ENCODE measurements around the gene PRKG1.

The PRKG1 gene

DNA sequence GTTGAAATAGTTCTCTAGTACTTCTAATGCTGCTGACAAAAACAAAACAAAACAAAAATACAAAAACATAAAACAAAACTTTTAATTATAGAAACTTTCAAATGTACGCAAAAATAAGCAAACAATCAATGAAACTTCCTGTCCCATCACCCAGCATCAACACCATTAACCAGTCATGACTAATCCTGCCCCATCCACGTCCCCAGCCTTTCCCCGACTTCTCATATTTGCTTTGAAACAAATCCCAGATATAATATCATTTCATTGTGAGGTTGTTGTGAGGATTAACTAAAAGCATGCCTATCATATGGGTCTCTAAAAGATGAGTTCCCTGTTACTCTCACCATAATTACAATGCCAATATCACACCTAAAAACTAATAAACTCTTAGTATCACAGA, 569.4 kb downstream of the PRKG1 start:
- Histone ChIP-seq H2BK15ac (ENCODE audit: low read length) (no peak overlapping the region), H3K27ac (replicated peaks; ENCODE audit: low read length) (no peak overlapping the region), H3K9ac (ENCODE audit: low read depth, low read length, poor library complexity) (no peak overlapping the region), H2BK120ac (ENCODE audit: low read depth, low read length) (no peak overlapping the region), H3K4me3 (ENCODE audit: low read length in 2 of 2) (no peak overlapping the region), H2BK5ac (ENCODE audit: low read length) (no peak overlapping the region), H4K91ac (ENCODE audit: low read depth, low read length, poor library complexity) (no peak overlapping the region), H3K4me2 (ENCODE audit: insufficient read depth, low read length, poor library complexity, severe bottlenecking) (no peak overlapping the region), H3K9me3 (replicated peaks in 1 of 2; ENCODE audit: control insufficient read depth in 2 of 2, insufficient read depth in 1 of 2, low read depth in 1 of 2, low read length in 2 of 2) (no peaks in the 10 kb centered on the region), H2AK5ac (ENCODE audit: low read depth, low read length) (no peak overlapping the region), H3K23ac (ENCODE audit: low read depth, low read length, poor library complexity) (no peak overlapping the region), H2AFZ (ENCODE audit: low read length) (no peak overlapping the region), H2BK12ac (ENCODE audit: low read length) (no peak overlapping the region), H3K79me1 (ENCODE audit: low read depth, low read length) (no peaks in the 10 kb centered on the region), H3K4me1 (ENCODE audit: control insufficient read depth in 2 of 2, insufficient read depth in 1 of 2, low read depth in 1 of 2, low read length in 2 of 2) (no peaks in the 10 kb centered on the region), H3K18ac (ENCODE audit: low read length) (no peak overlapping the region), H3K27me3 (ENCODE audit: control insufficient read depth in 3 of 3, insufficient read depth in 3 of 3, low read depth in 1 of 3, low read length in 3 of 3) (no peaks in the 10 kb centered on the region), H3K36me3 (replicated peaks in 1 of 2; ENCODE audit: control insufficient read depth in 2 of 2, insufficient read depth in 2 of 2, low read length in 2 of 2) (no peaks in the 10 kb centered on the region), H4K8ac (ENCODE audit: low read depth, low read length) (no peak overlapping the region), H3K14ac (ENCODE audit: low read length) (no peak overlapping the region), H3K4ac (ENCODE audit: low read length) (no peak overlapping the region)
- DNase-seq (ENCODE audit: low spot score), result no peak
- 100% methylated on average over 1 of the region's 3 CpGs; no CpG with 5 or more reads in 1 of the 2 donors for WGBS, 2 donors (ENCODE audit: extremely low coverage in 2 of 2, insufficient read length in 2 of 2, insufficient replicate concordance in 1 of 2)

DNA sequence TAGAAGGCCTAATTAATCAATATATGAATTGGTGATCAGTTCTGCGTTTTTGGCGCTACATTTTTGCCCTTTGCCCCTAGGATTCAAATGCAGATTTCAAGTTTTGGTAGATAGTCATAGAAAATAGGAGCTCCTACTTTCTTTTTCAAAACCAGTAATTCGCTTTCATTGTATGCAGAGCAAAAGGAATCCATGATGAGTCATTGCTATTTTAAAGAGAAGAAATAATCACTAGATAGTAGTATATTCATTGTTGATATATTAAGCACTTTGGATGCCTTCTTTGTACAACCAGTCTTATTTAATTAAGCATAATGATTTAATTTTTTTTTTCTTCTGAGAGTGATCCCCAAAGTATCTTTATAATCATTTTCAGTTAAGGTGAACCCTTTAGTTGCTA, 574.8 kb downstream of the PRKG1 start:
- Histone ChIP-seq H3K23ac (ENCODE audit: low read depth, low read length, poor library complexity) (no peak overlapping the region), H3K4me2 (ENCODE audit: insufficient read depth, low read length, poor library complexity, severe bottlenecking) (no peak overlapping the region), H3K79me1 (ENCODE audit: low read depth, low read length) (no peaks in the 10 kb centered on the region), H2BK120ac (ENCODE audit: low read depth, low read length) (no peak overlapping the region), H3K4ac (ENCODE audit: low read length) (no peak overlapping the region), H3K27ac (replicated peaks; ENCODE audit: low read length) (no peak overlapping the region), H3K9ac (ENCODE audit: low read depth, low read length, poor library complexity) (no peak overlapping the region), H3K4me3 (ENCODE audit: low read length in 2 of 2) (no peak overlapping the region), H2BK15ac (ENCODE audit: low read length) (no peak overlapping the region), H3K18ac (ENCODE audit: low read length) (no peak overlapping the region), H2AK5ac (ENCODE audit: low read depth, low read length) (no peak overlapping the region), H3K4me1 (ENCODE audit: control insufficient read depth in 2 of 2, insufficient read depth in 1 of 2, low read depth in 1 of 2, low read length in 2 of 2) (no peaks in the 10 kb centered on the region), H3K27me3 (ENCODE audit: control insufficient read depth in 3 of 3, insufficient read depth in 3 of 3, low read depth in 1 of 3, low read length in 3 of 3) (no peaks in the 10 kb centered on the region), H2BK5ac (ENCODE audit: low read length) (no peak overlapping the region), H3K14ac (ENCODE audit: low read length) (no peak overlapping the region), H2BK12ac (ENCODE audit: low read length) (no peak overlapping the region), H4K91ac (ENCODE audit: low read depth, low read length, poor library complexity) (no peak overlapping the region), H4K8ac (ENCODE audit: low read depth, low read length) (no peak overlapping the region), H3K9me3 (replicated peaks in 1 of 2; ENCODE audit: control insufficient read depth in 2 of 2, insufficient read depth in 1 of 2, low read depth in 1 of 2, low read length in 2 of 2) (no peaks in the 10 kb centered on the region), H2AFZ (ENCODE audit: low read length) (no peak overlapping the region), H3K36me3 (replicated peaks in 1 of 2; ENCODE audit: control insufficient read depth in 2 of 2, insufficient read depth in 2 of 2, low read length in 2 of 2) (no peaks in the 10 kb centered on the region)
- WGBS, 2 donors (ENCODE audit: extremely low coverage in 2 of 2, insufficient read length in 2 of 2, insufficient replicate concordance in 1 of 2), result no CpG with 5 or more reads among the region's 3 CpGs
- no peak for DNase-seq (ENCODE audit: low spot score)

DNA sequence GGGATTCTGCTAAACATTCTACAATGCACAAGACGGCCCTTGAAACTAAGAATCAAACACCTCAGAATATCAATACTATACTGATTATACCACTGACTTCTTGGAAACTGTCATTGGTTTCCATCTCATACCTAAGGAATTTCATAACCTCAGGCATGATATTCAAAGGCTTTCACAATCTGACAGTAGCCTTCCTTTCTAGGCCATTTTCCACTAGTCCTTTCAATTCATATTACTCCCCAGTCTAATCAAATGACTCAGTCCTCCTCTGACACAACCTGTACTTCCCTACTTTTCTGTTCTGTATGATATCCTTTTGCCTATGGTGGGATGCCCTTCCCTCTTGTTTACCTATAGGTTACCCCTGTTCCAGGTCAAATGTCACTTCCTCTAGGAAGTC, 576.8 kb downstream of the PRKG1 start:
- Histone ChIP-seq H3K9me3 (replicated peaks in 1 of 2; ENCODE audit: control insufficient read depth in 2 of 2, insufficient read depth in 1 of 2, low read depth in 1 of 2, low read length in 2 of 2) (no peaks in the 10 kb centered on the region), H2AK5ac (ENCODE audit: low read depth, low read length) (no peak overlapping the region), H2AFZ (ENCODE audit: low read length) (no peak overlapping the region), H3K79me1 (ENCODE audit: low read depth, low read length) (no peaks in the 10 kb centered on the region), H3K27me3 (ENCODE audit: control insufficient read depth in 3 of 3, insufficient read depth in 3 of 3, low read depth in 1 of 3, low read length in 3 of 3) (no peaks in the 10 kb centered on the region), H3K27ac (replicated peaks; ENCODE audit: low read length) (no peak overlapping the region), H3K4me3 (ENCODE audit: low read length in 2 of 2) (no peak overlapping the region), H3K4ac (ENCODE audit: low read length) (no peak overlapping the region), H2BK12ac (ENCODE audit: low read length) (no peak overlapping the region), H2BK5ac (ENCODE audit: low read length) (no peak overlapping the region), H3K14ac (ENCODE audit: low read length) (no peak overlapping the region), H3K4me1 (ENCODE audit: control insufficient read depth in 2 of 2, insufficient read depth in 1 of 2, low read depth in 1 of 2, low read length in 2 of 2) (no peaks in the 10 kb centered on the region), H3K36me3 (replicated peaks in 1 of 2; ENCODE audit: control insufficient read depth in 2 of 2, insufficient read depth in 2 of 2, low read length in 2 of 2) (no peaks in the 10 kb centered on the region), H2BK15ac (ENCODE audit: low read length) (no peak overlapping the region), H4K8ac (ENCODE audit: low read depth, low read length) (no peak overlapping the region), H3K4me2 (ENCODE audit: insufficient read depth, low read length, poor library complexity, severe bottlenecking) (no peak overlapping the region), H3K9ac (ENCODE audit: low read depth, low read length, poor library complexity) (no peak overlapping the region), H2BK120ac (ENCODE audit: low read depth, low read length) (no peak overlapping the region), H4K91ac (ENCODE audit: low read depth, low read length, poor library complexity) (no peak overlapping the region), H3K18ac (ENCODE audit: low read length) (no peak overlapping the region), H3K23ac (ENCODE audit: low read depth, low read length, poor library complexity) (no peak overlapping the region)
- WGBS, 2 donors (ENCODE audit: extremely low coverage in 2 of 2, insufficient read length in 2 of 2, insufficient replicate concordance in 1 of 2), result no CpG with 5 or more reads among the region's 1 CpG
- no peak for DNase-seq (ENCODE audit: low spot score)

DNA sequence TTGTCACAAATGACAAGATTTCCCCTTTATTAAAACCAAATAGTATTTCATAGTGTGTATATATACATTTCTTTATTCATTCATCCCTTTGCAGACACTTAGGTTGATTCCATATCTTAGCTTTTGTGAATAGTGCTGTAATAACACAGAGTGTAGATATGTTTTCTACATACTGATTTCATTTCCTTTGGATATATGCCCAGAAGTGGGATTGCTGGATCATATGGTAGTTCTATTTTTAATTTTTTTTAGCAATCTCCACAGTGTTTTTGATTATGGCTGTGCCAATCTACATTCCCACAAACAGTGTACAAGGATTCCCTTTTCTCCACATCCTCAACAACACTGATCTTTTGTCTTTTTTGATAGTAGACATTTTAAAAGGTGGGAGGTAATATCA, 578.7 kb downstream of the PRKG1 start:
- Histone ChIP-seq H3K79me1 (ENCODE audit: low read depth, low read length) (no peaks in the 10 kb centered on the region), H3K4ac (ENCODE audit: low read length) (no peak overlapping the region), H3K9ac (ENCODE audit: low read depth, low read length, poor library complexity) (no peak overlapping the region), H2BK12ac (ENCODE audit: low read length) (no peak overlapping the region), H3K4me3 (ENCODE audit: low read length in 2 of 2) (no peak overlapping the region), H3K18ac (ENCODE audit: low read length) (no peak overlapping the region), H2AK5ac (ENCODE audit: low read depth, low read length) (no peak overlapping the region), H3K27me3 (ENCODE audit: control insufficient read depth in 3 of 3, insufficient read depth in 3 of 3, low read depth in 1 of 3, low read length in 3 of 3) (no peaks in the 10 kb centered on the region), H2BK5ac (ENCODE audit: low read length) (no peak overlapping the region), H2BK15ac (ENCODE audit: low read length) (no peak overlapping the region), H3K36me3 (replicated peaks in 1 of 2; ENCODE audit: control insufficient read depth in 2 of 2, insufficient read depth in 2 of 2, low read length in 2 of 2) (no peaks in the 10 kb centered on the region), H3K4me2 (ENCODE audit: insufficient read depth, low read length, poor library complexity, severe bottlenecking) (no peak overlapping the region), H2AFZ (ENCODE audit: low read length) (no peak overlapping the region), H4K91ac (ENCODE audit: low read depth, low read length, poor library complexity) (no peak overlapping the region), H3K4me1 (ENCODE audit: control insufficient read depth in 2 of 2, insufficient read depth in 1 of 2, low read depth in 1 of 2, low read length in 2 of 2) (peaks cover 0 to under 1% of the 10 kb centered on the region in 2 donors), H2BK120ac (ENCODE audit: low read depth, low read length) (no peak overlapping the region), H3K14ac (ENCODE audit: low read length) (no peak overlapping the region), H4K8ac (ENCODE audit: low read depth, low read length) (no peak overlapping the region), H3K23ac (ENCODE audit: low read depth, low read length, poor library complexity) (no peak overlapping the region), H3K27ac (replicated peaks; ENCODE audit: low read length) (no peak overlapping the region), H3K9me3 (replicated peaks in 1 of 2; ENCODE audit: control insufficient read depth in 2 of 2, insufficient read depth in 1 of 2, low read depth in 1 of 2, low read length in 2 of 2) (no peaks in the 10 kb centered on the region)
- DNase-seq (ENCODE audit: low spot score), result no peak
